Caco-2 (cell line): ENCODE measurements around the gene EDN1. TPM values are rescaled to one million over a fixed set of nuclear protein-coding genes. Genes with fewer than 3 reads are reported as not detected.

Experiments
- BruUV-seq: library from RNA; stranded (reverse); fragments of 400-500 nt; replicated peaks from 2 replicates; lab custom pipeline; 2021; lab: Mats Ljungman, UMichigan
- CTCF ChIA-PET: fragments of 300-600 bp; sonication (Branson Sonifier 250); formaldehyde crosslinking; loops from one replicate; lab custom pipeline; 2022; ENCODE audit warnings: antibody characterized with exemption; lab: Charles Lee
- POLR2A ChIA-PET: fragments of 300-600 bp; sonication (Branson Sonifier 250); formaldehyde crosslinking; loops from one replicate; lab custom pipeline; 2022; ENCODE audit warnings: antibody characterized with exemption; lab: Charles Lee
- DNase-seq, 2 experiments: peaks; one replicate each; pipeline versions ENCODE4 v3.0.0 to v3.0.0-alpha.2; 2020 to 2022
- H3K27me3 ChIP-seq: replicated peaks from 2 replicates; pipeline ENCODE4 v1.6.0; 2011; ENCODE audit warnings: low read length; ENCODE audit not compliant: control insufficient read depth, insufficient read depth
- H3K36me3 ChIP-seq: 2 replicates; pipeline ENCODE4 v1.5.1; 2011; ENCODE audit warnings: low read length; ENCODE audit not compliant: control insufficient read depth, insufficient read depth
- H3K4me1 ChIP-seq: fragments of 250-450 bp; sonication (Bioruptor Pico); 2 replicates; pipeline ENCODE4 v1.5.1; 2020; ENCODE audit warnings: mild to moderate bottlenecking
- H3K4me3 ChIP-seq: 2 replicates; pipeline ENCODE4 v1.5.1; 2011; ENCODE audit warnings: low read depth, mild to moderate bottlenecking, control low read depth, low read length
- H3K9me3 ChIP-seq: fragments of 250-450 bp; sonication (Bioruptor Pico); 2 replicates; pipeline ENCODE4 v1.5.1; 2020; ENCODE audit warnings: mild to moderate bottlenecking, moderate library complexity
- H3K27ac Mint-ChIP-seq: one replicate; pipeline ENCODE4 v1.8.0; 2022; ENCODE audit warnings: mixed read lengths; ENCODE audit not compliant: unreplicated experiment
- H3K27me3 Mint-ChIP-seq: one replicate; pipeline ENCODE4 v1.8.0; 2022; ENCODE audit warnings: mixed read lengths; ENCODE audit not compliant: insufficient read depth, unreplicated experiment
- H3K36me3 Mint-ChIP-seq: one replicate; pipeline ENCODE4 v1.8.0; 2022; ENCODE audit warnings: mild to moderate bottlenecking, mixed read lengths; ENCODE audit not compliant: insufficient read depth, unreplicated experiment
- H3K4me1 Mint-ChIP-seq: one replicate; pipeline ENCODE4 v1.8.0; 2022; ENCODE audit warnings: low read depth, mixed read lengths; ENCODE audit not compliant: unreplicated experiment
- H3K4me3 Mint-ChIP-seq: one replicate; pipeline ENCODE4 v1.8.0; 2022; ENCODE audit warnings: mild to moderate bottlenecking, moderate library complexity, mixed read lengths; ENCODE audit not compliant: unreplicated experiment
- H3K9me3 Mint-ChIP-seq: one replicate; pipeline ENCODE4 v1.8.0; 2022; ENCODE audit warnings: mixed read lengths; ENCODE audit not compliant: unreplicated experiment
- CTCF ChIP-seq, 2 experiments: fragments of 200-600 bp in 1 of 2; IDR thresholded peaks; 1 replicate in 1 of 2; 2 replicates in 1 of 2; pipeline versions ENCODE4 v1.5.1 to v1.8.0; 2011 to 2022; ENCODE audit warnings: antibody characterized with exemption in 1 of 2, control low read depth in 1 of 2, inconsistent platforms in 1 of 2, low read depth in 1 of 2, low read length in 1 of 2, mild to moderate bottlenecking in 1 of 2, moderate library complexity in 1 of 2; ENCODE audit not compliant: insufficient read depth in 1 of 2, severe bottlenecking in 1 of 2, unreplicated experiment in 1 of 2
- intact Hi-C: fragments of 100-400 bp; cut with micrococcal nuclease; formaldehyde crosslinking; loops from one replicate; pipeline ENCODE4 v1.10.0; 2022; ENCODE audit not compliant: unreplicated experiment
- total RNA-seq: library from RNA; stranded (reverse); gene quantifications from 2 replicates; pipeline ENCODE4 v1.2.3, GENCODE V29; 2022

The EDN1 gene
- total RNA-seq, 1 experiment from 2014 or later, result 14.0 TPM

DNA sequence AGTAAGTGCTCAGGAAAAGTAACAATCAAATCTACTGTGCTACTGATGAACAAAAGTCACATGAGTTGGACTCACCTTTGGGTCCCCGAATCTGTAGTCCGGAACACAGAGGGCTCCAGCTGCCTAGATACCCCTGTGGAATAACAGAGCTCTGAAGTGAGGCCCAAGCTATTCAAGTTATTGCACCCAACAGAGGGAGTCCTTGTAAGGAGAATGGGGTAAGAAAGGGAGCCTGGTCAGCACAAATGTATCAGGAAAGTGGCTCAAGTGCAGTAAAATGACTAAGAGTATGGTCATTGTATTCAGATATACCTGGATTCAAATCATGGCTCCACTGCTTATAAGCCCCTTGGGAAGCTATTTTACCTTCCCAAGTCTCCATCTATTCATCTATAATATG lies 20.9 kb downstream of the EDN1 start:
- no TSS peak for BruUV-seq
- POLR2A ChIA-PET, result no interaction called here
- no peaks in the 10 kb centered on the region for H3K4me1 ChIP-seq
- no peaks in the 10 kb centered on the region for H3K9me3 Mint-ChIP-seq
- H3K27ac Mint-ChIP-seq, result no peak overlapping the region
- CTCF ChIA-PET, result interaction anchor here (0.6 to 1.0 kb wide), 2 partner anchors 217 to 292 kb away, joined by 3 read pairs; no protein-coding TSS in a partner anchor
- no peaks in the 10 kb centered on the region for H3K36me3 ChIP-seq
- H3K4me1 Mint-ChIP-seq, result no peaks in the 10 kb centered on the region
- H3K4me3 Mint-ChIP-seq, result no peak overlapping the region
- H3K27me3 ChIP-seq, result no peaks in the 10 kb centered on the region
- intact Hi-C loops, result no loop called here
- no peaks in the 10 kb centered on the region for H3K27me3 Mint-ChIP-seq
- peaks cover 6% of the 10 kb centered on the region; the same call in 1 of the 2 replicates for H3K9me3 ChIP-seq
- no peaks in the 10 kb centered on the region for H3K36me3 Mint-ChIP-seq
- DNase-seq, result no peak
- TF ChIP-seq CTCF (IDR thresholded peaks at IDR 0.05; ENCODE audit: insufficient read depth in 1 of 2, low read depth in 1 of 2, low read length in 1 of 2, severe bottlenecking in 1 of 2, unreplicated experiment in 1 of 2), result no peak
- H3K4me3 ChIP-seq, result no peak overlapping the region

GRCh38 chr6:12312736-12313135 lies 22.6 kb downstream of the EDN1 start:
- no peaks in the 10 kb centered on the region for H3K36me3 ChIP-seq
- peaks cover 6% of the 10 kb centered on the region; the same call in 1 of the 2 replicates for H3K9me3 ChIP-seq
- H3K9me3 Mint-ChIP-seq, result no peaks in the 10 kb centered on the region
- H3K36me3 Mint-ChIP-seq, result no peaks in the 10 kb centered on the region
- no peaks in the 10 kb centered on the region for H3K27me3 Mint-ChIP-seq
- H3K27ac Mint-ChIP-seq, result no peak overlapping the region
- no peaks in the 10 kb centered on the region for H3K27me3 ChIP-seq
- ChIA-PET CTCF (no interaction called here), POLR2A (no interaction called here)
- no peaks in the 10 kb centered on the region for H3K4me1 Mint-ChIP-seq
- no peak for DNase-seq
- intact Hi-C loops, result no loop called here
- TF ChIP-seq CTCF (IDR thresholded peaks at IDR 0.05; ENCODE audit: insufficient read depth in 1 of 2, low read depth in 1 of 2, low read length in 1 of 2, severe bottlenecking in 1 of 2, unreplicated experiment in 1 of 2), result no peak
- H3K4me3 Mint-ChIP-seq, result no peak overlapping the region
- BruUV-seq, result no TSS peak
- H3K4me1 ChIP-seq, result no peaks in the 10 kb centered on the region
- no peak overlapping the region for H3K4me3 ChIP-seq

DNA sequence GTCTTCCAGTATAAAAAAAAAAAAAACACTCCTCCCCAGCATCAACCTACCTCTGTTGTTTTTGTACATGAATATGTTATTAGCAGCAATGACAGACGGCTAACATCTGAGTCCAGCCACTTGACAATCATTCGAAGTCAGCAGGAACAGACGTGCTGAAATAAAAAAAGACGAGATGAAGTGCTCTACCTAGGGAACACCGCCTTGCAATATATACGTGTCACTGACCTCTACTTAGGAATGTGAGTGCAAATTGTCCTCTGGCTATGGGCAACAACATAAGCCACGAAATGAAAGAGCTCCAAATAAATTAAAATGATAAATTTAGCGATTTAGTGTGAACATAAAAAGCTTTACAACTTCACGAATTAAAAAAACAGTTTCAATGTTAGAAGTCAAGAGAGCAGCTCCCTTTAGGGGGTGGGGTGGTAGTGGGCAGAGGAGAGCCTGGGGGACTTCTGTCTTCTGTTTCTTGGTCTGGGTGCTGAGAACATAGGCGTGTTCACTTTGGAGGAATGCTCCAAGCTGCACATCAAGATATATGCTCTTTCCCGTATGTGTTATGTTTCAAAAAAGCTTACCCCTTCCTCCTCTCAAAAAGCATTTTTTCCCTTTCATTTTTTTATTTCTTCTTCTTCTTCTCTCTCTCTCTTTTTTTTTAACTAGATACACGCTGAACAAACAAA lies 23.3 kb downstream of the EDN1 start:
- DNase-seq, result no peak
- POLR2A ChIA-PET, result no interaction called here
- Histone ChIP-seq H3K4me3 (no peak overlapping the region), H3K4me1 (no peaks in the 10 kb centered on the region), H3K36me3 (no peaks in the 10 kb centered on the region), H3K27me3 (no peaks in the 10 kb centered on the region), H3K9me3 (peaks cover 12% of the 10 kb centered on the region)
- no peaks in the 10 kb centered on the region for H3K36me3 Mint-ChIP-seq
- no peaks in the 10 kb centered on the region for H3K27me3 Mint-ChIP-seq
- CTCF ChIA-PET, result no interaction called here
- no peaks in the 10 kb centered on the region for H3K4me1 Mint-ChIP-seq
- no peak for TF ChIP-seq CTCF (IDR thresholded peaks at IDR 0.05; ENCODE audit: insufficient read depth in 1 of 2, low read depth in 1 of 2, low read length in 1 of 2, severe bottlenecking in 1 of 2, unreplicated experiment in 1 of 2)
- BruUV-seq, result no TSS peak
- no peak overlapping the region for H3K4me3 Mint-ChIP-seq
- intact Hi-C loops, result no loop called here
- H3K9me3 Mint-ChIP-seq, result peaks cover 2% of the 10 kb centered on the region
- no peak overlapping the region for H3K27ac Mint-ChIP-seq
